Measurements from ENCODE around the gene GPATCH8.

DNA sequence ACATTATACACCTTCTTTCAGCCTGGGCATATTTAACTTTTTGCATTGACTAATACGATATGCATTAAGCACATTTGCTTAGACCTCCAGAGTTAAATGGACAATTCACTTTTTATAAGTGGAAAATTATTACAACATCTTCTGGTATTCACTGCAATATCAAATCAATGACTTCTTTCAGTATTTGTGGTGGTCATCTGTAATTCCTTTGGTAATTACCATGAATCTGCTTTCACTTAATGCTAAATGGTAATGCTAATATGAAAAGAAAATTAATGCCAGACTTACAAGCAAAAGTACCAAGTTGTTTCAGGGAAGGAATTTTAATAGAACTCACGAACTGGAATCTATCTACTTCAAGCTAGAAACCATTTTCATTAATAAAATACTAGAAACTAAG, 6.4 kb downstream of the GPATCH8 start:
- TF ChIP-seq, protein P1, sequence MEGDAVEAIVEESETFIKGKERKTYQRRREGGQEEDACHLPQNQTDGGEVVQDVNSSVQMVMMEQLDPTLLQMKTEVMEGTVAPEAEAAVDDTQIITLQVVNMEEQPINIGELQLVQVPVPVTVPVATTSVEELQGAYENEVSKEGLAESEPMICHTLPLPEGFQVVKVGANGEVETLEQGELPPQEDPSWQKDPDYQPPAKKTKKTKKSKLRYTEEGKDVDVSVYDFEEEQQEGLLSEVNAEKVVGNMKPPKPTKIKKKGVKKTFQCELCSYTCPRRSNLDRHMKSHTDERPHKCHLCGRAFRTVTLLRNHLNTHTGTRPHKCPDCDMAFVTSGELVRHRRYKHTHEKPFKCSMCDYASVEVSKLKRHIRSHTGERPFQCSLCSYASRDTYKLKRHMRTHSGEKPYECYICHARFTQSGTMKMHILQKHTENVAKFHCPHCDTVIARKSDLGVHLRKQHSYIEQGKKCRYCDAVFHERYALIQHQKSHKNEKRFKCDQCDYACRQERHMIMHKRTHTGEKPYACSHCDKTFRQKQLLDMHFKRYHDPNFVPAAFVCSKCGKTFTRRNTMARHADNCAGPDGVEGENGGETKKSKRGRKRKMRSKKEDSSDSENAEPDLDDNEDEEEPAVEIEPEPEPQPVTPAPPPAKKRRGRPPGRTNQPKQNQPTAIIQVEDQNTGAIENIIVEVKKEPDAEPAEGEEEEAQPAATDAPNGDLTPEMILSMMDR (conservative IDR thresholded peaks at IDR 0.05; ENCODE audit: low read depth, low read length), result no peak
- TF ChIP-seq EZH2 (IDR thresholded peaks at IDR 0.05; ENCODE audit: low read length, unreplicated experiment), result no peak

Measured in PC-3 (cell line).